T-helper 17 cell (primary cell): ENCODE results near the gene ADARB2. TPM values are rescaled to one million over a fixed set of nuclear protein-coding genes. Genes with fewer than 3 reads are reported as not detected.
"Not testable (repeated sequence)": the region's sequence is repeated elsewhere in the genome, so short reads cannot be mapped to it uniquely, and the experiment has no call there.

Source experiments
- ATAC-seq: fragments of 150-1000 bp; cut with Tn5 transposase; 2 replicates; pipeline ENCODE4 v1.10.0; 2021; ENCODE audit warnings: mild to moderate bottlenecking, moderate library complexity
- DNase-seq, 3 donors: peaks; one replicate each; pipeline versions ENCODE4 v3.0.0 to v3.0.0-alpha.2; 2020 to 2021
- H3K9me3 ChIP-seq: one replicate; pipeline ENCODE4 v1.7.0; 2013; ENCODE audit warnings: low read length, mild to moderate bottlenecking; ENCODE audit not compliant: control insufficient read depth, poor library complexity, severe bottlenecking
- H3K27ac Mint-ChIP-seq: one replicate; pipeline ENCODE4 v1.8.0; 2022; ENCODE audit warnings: mild to moderate bottlenecking, moderate library complexity, mixed read lengths
- H3K27me3 Mint-ChIP-seq: one replicate; pipeline ENCODE4 v1.8.0; 2022; ENCODE audit warnings: mixed read lengths
- H3K36me3 Mint-ChIP-seq: one replicate; pipeline ENCODE4 v1.8.0; 2022; ENCODE audit warnings: low read depth, mixed read lengths
- H3K4me1 Mint-ChIP-seq: one replicate; pipeline ENCODE4 v1.8.0; 2022; ENCODE audit warnings: mild to moderate bottlenecking, mixed read lengths
- H3K4me3 Mint-ChIP-seq: one replicate; pipeline ENCODE4 v1.8.0; 2022; ENCODE audit warnings: mild to moderate bottlenecking, moderate library complexity, mixed read lengths
- total RNA-seq, 4 donors: library from RNA in 2 of 4; stranded (reverse) in 2 of 4; gene quantifications; one replicate each; pipeline ENCODE4 v1.2.3 and lab custom pipeline; 2022 to 2026

Gene ADARB2
- total RNA-seq, 2 donors from 2014 or later = 0.18 TPM; not detected in 1

- DNase-seq, H3K36me3 Mint-ChIP-seq, H3K9me3 ChIP-seq, H3K27ac Mint-ChIP-seq, H3K4me3 Mint-ChIP-seq, ATAC-seq, H3K4me1 Mint-ChIP-seq: not testable (repeated sequence)
- peaks cover 18% of the 10 kb centered on the region for H3K27me3 Mint-ChIP-seq
Measured at GRCh38 chr10:1617376-1618317, 119.7 kb downstream of the ADARB2 start.

- not testable (repeated sequence) for H3K4me3 Mint-ChIP-seq, H3K9me3 ChIP-seq, DNase-seq, H3K4me1 Mint-ChIP-seq, H3K36me3 Mint-ChIP-seq, ATAC-seq, H3K27ac Mint-ChIP-seq
- H3K27me3 Mint-ChIP-seq = peaks cover 26% of the 10 kb centered on the region
Measured at GRCh38 chr10:1616701-1617100, 120.6 kb downstream of the ADARB2 start.

GRCh38 chr10:1615186-1615954 is 122.0 kb downstream of the ADARB2 start:
- H3K9me3 ChIP-seq = no peaks in the 10 kb centered on the region
- Mint-ChIP-seq H3K4me1 (peaks cover 2% of the 10 kb centered on the region), H3K36me3 (no peaks in the 10 kb centered on the region), H3K4me3 (no peak overlapping the region), H3K27ac (no peak overlapping the region), H3K27me3 (peaks cover 40% of the 10 kb centered on the region)
- DNase-seq (no peak), ATAC-seq (no peak)

GRCh38 chr10:1613511-1613910 is 123.8 kb downstream of the ADARB2 start:
- peaks cover 58% of the 10 kb centered on the region for H3K27me3 Mint-ChIP-seq

GRCh38 chr10:1612908-1613307 is 124.4 kb downstream of the ADARB2 start:
- ATAC-seq (no peak), DNase-seq (no peak)
- Mint-ChIP-seq H3K4me1 (peaks cover 13% of the 10 kb centered on the region), H3K4me3 (no peak overlapping the region), H3K27ac (no peak overlapping the region), H3K27me3 (peaks cover 61% of the 10 kb centered on the region), H3K36me3 (peaks cover 4% of the 10 kb centered on the region)
- no peaks in the 10 kb centered on the region for H3K9me3 ChIP-seq

More at GRCh38 chr10:1613511-1613910, 123.8 kb downstream of the ADARB2 start:
- Mint-ChIP-seq H3K27ac (no peak overlapping the region), H3K36me3 (peaks cover 1% of the 10 kb centered on the region), H3K4me1 (peaks cover 9% of the 10 kb centered on the region), H3K4me3 (no peak overlapping the region)
- no peak for ATAC-seq
- no peak for DNase-seq
- H3K9me3 ChIP-seq = no peaks in the 10 kb centered on the region

GRCh38 chr10:1611936-1612550 is 125.3 kb downstream of the ADARB2 start:
- ATAC-seq (no peak), DNase-seq (no peak)
- H3K9me3 ChIP-seq = no peaks in the 10 kb centered on the region
- no peak overlapping the region for H3K27ac Mint-ChIP-seq
- peaks cover 4% of the 10 kb centered on the region for H3K36me3 Mint-ChIP-seq
- no peak overlapping the region for H3K4me3 Mint-ChIP-seq
- peaks cover 13% of the 10 kb centered on the region for H3K4me1 Mint-ChIP-seq
- peaks cover 64% of the 10 kb centered on the region for H3K27me3 Mint-ChIP-seq

GRCh38 chr10:1610986-1611770 is 126.1 kb downstream of the ADARB2 start:
- no peak for ATAC-seq
- Mint-ChIP-seq H3K36me3 (peaks cover 4% of the 10 kb centered on the region), H3K27ac (no peak overlapping the region), H3K4me3 (no peak overlapping the region), H3K27me3 (peaks cover 71% of the 10 kb centered on the region), H3K4me1 (peaks cover 13% of the 10 kb centered on the region)
- DNase-seq = no peak
- no peaks in the 10 kb centered on the region for H3K9me3 ChIP-seq

GRCh38 chr10:1609648-1609970 is 127.7 kb downstream of the ADARB2 start:
- DNase-seq (no peak), ATAC-seq (no peak)
- Mint-ChIP-seq H3K27me3 (peaks cover 74% of the 10 kb centered on the region), H3K4me1 (peaks cover 13% of the 10 kb centered on the region), H3K4me3 (no peak overlapping the region), H3K36me3 (peaks cover 4% of the 10 kb centered on the region), H3K27ac (no peak overlapping the region)
- no peaks in the 10 kb centered on the region for H3K9me3 ChIP-seq

- H3K27me3 Mint-ChIP-seq = peaks cover 79% of the 10 kb centered on the region
- no peak overlapping the region for H3K27ac Mint-ChIP-seq
- H3K36me3 Mint-ChIP-seq = peaks cover 4% of the 10 kb centered on the region
- H3K4me1 Mint-ChIP-seq = peaks cover 13% of the 10 kb centered on the region
- H3K4me3 Mint-ChIP-seq = no peak overlapping the region
- no peak for ATAC-seq
- H3K9me3 ChIP-seq = no peaks in the 10 kb centered on the region
- DNase-seq = no peak
Measured at GRCh38 chr10:1608851-1609647, 128.3 kb downstream of the ADARB2 start.

- DNase-seq (no peak), ATAC-seq (no peak)
- no peaks in the 10 kb centered on the region for H3K9me3 ChIP-seq
- Mint-ChIP-seq H3K27me3 (peaks cover 76% of the 10 kb centered on the region), H3K27ac (no peak overlapping the region), H3K4me1 (peaks cover 13% of the 10 kb centered on the region), H3K4me3 (no peak overlapping the region), H3K36me3 (peaks cover 4% of the 10 kb centered on the region)
Measured at GRCh38 chr10:1608408-1608807, 128.9 kb downstream of the ADARB2 start.

- Mint-ChIP-seq H3K27me3 (peaks cover 68% of the 10 kb centered on the region), H3K27ac (no peak overlapping the region), H3K4me3 (no peak overlapping the region), H3K36me3 (peaks cover 4% of the 10 kb centered on the region), H3K4me1 (peaks cover 11% of the 10 kb centered on the region)
- ATAC-seq (no peak), DNase-seq (no peak)
- H3K9me3 ChIP-seq = no peaks in the 10 kb centered on the region
Measured at GRCh38 chr10:1607466-1607865, 129.9 kb downstream of the ADARB2 start.
